AG04449 (cell line): ENCODE results near the gene INS.

Experiments used
- CTCF ChIA-PET: fragments of 350-600 bp; formaldehyde crosslinking; extraction: SDS; loops from one replicate; lab custom pipeline; 2021; ENCODE audit warnings: antibody characterized with exemption; lab: Yijun Ruan, JAX
- POLR2A ChIA-PET: fragments of 400-600, 350-600 bp; formaldehyde crosslinking; extraction: SDS; loops from one replicate; lab custom pipeline; 2020; ENCODE audit warnings: antibody characterized with exemption, inconsistent platforms; lab: Yijun Ruan, JAX
- DNase-seq: peaks from one replicate; pipeline ENCODE4 v3.0.0-alpha.2; 2010; ENCODE audit warnings: low read depth, low spot score
- H3K4me3 ChIP-seq: 2 replicates; pipeline ENCODE4 v1.5.1; 2011; ENCODE audit warnings: low read depth, mild to moderate bottlenecking, control low read depth, low read length
- TF ChIP-seq, protein P1 (sequence below): IDR thresholded peaks from one replicate; pipeline ENCODE4 v1.5.1; 2011; ENCODE audit warnings: mild to moderate bottlenecking, moderate library complexity, low read length, control low read depth, inconsistent platforms; ENCODE audit not compliant: insufficient read depth; ENCODE audit errors: missing control alignments

Gene INS

DNA sequence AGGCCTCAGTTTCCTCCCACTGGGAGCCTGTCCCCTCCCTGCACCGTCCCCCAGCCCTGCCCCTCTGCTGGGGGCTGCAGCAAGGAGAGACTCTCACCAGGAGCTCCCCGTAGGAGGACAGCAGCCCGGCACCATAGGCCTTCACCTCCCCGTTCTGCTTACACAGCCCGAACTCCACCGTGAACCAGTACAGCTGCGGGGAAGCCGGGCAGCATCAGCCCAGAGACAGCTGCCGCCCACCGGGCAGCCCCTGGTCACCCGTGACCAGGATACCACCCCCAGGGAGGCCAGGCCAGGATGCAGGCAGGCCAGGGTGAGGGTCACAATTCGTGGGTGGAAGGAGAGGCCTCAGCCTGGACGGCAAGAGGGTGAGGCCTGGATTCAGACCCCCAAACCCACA, 4.6 kb upstream of the INS start:
- TF ChIP-seq, protein P1, sequence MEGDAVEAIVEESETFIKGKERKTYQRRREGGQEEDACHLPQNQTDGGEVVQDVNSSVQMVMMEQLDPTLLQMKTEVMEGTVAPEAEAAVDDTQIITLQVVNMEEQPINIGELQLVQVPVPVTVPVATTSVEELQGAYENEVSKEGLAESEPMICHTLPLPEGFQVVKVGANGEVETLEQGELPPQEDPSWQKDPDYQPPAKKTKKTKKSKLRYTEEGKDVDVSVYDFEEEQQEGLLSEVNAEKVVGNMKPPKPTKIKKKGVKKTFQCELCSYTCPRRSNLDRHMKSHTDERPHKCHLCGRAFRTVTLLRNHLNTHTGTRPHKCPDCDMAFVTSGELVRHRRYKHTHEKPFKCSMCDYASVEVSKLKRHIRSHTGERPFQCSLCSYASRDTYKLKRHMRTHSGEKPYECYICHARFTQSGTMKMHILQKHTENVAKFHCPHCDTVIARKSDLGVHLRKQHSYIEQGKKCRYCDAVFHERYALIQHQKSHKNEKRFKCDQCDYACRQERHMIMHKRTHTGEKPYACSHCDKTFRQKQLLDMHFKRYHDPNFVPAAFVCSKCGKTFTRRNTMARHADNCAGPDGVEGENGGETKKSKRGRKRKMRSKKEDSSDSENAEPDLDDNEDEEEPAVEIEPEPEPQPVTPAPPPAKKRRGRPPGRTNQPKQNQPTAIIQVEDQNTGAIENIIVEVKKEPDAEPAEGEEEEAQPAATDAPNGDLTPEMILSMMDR = no peak
- CTCF ChIA-PET = interaction anchor here (0.6 to 4.6 kb wide), 9 partner anchors 9 to 258 kb away, joined by 3 to 33 read pairs (median 6); no protein-coding TSS in a partner anchor
- POLR2A ChIA-PET = no interaction called here
- H3K4me3 ChIP-seq = no peak overlapping the region
- DNase-seq = no peak

DNA sequence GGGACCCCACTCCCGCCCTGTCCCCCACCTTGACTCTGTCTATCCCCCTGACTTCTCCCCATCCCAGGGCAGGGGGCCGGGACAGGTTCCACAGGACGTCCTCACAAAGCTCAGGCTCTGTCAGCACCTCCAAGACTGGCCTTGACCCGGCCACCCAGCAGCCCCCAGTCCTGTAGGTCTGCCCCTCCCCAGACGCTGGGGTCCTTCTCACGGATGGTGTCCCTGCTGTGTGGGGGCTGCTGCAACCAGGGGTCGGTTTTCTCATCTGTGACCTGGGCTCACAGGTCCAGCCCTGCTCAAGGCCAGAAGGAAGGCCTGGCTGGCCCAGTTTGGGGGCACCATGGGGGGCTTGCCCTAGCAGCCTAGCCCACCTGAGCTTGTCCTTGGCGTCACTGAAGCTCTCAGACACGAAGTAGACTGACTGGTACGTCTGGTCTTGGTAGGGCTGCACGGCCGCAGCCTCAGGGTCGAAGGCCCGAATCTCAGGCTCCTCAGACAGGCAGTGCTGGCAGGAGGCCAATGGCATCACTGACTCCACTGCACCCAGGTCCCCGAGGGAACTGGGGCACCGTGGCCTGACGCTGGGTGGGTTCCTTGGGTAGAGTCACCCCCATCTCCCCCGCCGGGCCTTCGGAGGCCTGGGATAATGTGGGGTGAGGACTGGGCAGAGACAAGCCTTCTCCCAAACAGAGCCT, 4.0 kb upstream of the INS start:
- H3K4me3 ChIP-seq = no peak overlapping the region
- TF ChIP-seq, protein P1 = no peak
- CTCF ChIA-PET = interaction anchor here (0.6 to 4.6 kb wide), 12 partner anchors 9 to 727 kb away, joined by 3 to 33 read pairs (median 6); no protein-coding TSS in a partner anchor
- POLR2A ChIA-PET = no interaction called here
- DNase-seq = no peak

DNA sequence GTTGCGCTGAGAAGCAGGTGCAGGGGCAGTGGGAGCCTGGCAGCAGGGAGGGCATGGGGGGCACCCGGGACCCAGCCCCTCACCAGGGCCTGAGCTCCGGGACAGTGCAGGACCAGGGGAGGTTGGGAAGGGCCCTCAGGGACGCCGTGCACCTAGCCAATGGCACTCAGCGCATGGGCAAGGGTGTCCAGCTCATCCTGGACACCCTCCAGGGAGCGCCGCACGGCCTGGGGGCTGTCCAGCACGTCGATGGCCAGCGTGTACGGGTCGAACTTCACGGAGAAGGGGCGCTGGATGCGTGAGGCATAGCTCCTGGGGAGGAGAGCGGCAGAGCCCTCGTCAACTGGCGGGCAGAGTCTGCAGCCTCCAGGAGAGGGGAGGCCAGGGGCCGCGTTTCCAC, 3.1 kb upstream of the INS start:
- no peak overlapping the region for H3K4me3 ChIP-seq
- ChIA-PET POLR2A (no interaction called here), CTCF (interaction anchor here (0.9 to 4.6 kb wide), 9 partner anchors 9 to 728 kb away, joined by 3 to 33 read pairs (median 6); no protein-coding TSS in a partner anchor)
- TF ChIP-seq, protein P1 = no peak
- no peak for DNase-seq

DNA sequence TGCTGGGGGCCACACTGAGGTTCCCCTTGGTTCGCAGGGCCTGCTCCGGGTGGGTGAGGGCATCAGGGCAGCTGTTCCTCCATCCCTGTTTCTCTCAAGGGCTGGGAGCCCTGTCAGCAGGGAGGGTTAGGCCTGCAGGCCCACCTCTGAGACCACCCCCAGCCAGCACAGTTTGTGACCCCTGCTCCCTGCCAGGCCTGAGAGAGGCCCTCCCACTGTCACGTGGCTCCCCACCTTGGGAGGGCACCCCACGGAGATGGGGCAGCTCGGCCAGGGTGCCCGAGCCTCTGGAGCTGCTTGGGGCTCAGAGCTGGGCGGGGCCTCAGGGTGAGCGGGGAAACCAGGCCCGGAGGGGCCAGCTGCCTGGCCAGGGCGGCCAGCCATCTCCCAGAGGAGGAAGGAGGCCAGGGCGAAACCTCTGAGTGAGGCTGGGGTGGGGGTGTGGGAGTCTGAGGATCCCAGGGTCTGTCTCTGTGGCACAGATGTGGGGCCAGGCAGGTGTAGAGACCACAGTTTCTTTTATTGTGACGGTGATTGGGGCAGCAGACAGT, 2.5 kb upstream of the INS start:
- DNase-seq = no peak
- CTCF ChIA-PET = interaction anchor here (0.9 to 3.8 kb wide), 6 partner anchors 9 to 728 kb away, joined by 3 to 22 read pairs (median 4); no protein-coding TSS in a partner anchor
- TF ChIP-seq, protein P1 = no peak
- H3K4me3 ChIP-seq = no peak overlapping the region
- POLR2A ChIA-PET = no interaction called here

DNA sequence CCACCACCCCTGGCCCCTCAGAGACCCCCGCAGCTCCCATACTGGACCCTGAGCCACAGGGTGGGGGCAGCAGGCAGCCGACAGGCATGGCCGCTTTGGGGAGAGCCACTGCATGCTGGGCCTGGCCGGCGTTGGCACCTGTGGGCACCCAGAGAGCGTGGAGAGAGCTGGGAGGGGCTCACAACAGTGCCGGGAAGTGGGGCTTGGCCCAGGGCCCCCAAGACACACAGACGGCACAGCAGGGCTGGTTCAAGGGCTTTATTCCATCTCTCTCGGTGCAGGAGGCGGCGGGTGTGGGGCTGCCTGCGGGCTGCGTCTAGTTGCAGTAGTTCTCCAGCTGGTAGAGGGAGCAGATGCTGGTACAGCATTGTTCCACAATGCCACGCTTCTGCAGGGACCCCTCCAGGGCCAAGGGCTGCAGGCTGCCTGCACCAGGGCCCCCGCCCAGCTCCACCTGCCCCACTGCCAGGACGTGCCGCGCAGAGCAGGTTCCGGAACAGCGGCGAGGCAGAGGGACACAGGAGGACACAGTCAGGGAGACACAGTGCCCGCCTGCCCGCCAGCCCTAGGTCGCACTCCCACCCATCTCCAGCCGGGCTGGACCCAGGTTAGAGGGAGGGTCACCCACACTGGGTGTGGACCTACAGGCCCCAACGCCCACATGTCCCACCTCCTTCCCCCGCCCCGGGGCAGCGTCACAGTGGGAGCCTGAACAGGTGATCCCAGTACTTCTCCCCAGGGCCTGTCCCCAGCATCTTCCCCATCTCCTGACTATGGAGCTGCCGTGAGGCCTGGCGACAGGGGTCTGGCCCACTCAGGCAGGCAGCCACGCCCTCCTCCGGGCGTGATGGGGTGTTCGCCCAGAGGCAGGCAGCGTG, 1.2 kb downstream of the INS start:
- POLR2A ChIA-PET = no interaction called here
- TF ChIP-seq, protein P1 = no peak
- no peak overlapping the region for H3K4me3 ChIP-seq
- no peak for DNase-seq
- CTCF ChIA-PET = interaction anchor here (0.9 to 15.8 kb wide), 6 partner anchors 10 to 509 kb away, joined by 3 to 1226 read pairs (median 45); no protein-coding TSS in a partner anchor

DNA sequence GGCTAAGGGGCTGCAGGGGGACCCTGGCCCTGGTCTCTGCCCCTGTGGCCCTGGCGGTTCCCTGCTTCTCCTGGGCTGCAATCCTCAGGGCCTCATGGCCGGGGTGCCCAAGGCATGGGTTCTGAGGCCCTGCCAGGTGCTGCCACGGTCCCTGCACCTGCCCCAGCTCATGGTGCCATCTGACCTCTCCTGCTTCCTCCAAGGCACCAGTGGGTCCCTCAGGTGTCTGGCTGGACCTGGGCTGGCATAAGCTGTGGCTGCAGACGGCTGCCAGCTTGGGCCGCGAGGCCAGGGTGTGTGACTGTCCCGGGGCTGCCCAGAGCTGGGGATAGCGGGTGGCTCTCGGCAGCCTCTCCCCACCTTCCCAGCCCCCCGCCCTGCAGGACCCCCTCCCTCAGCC, 2.0 kb downstream of the INS start:
- no peak overlapping the region for H3K4me3 ChIP-seq
- POLR2A ChIA-PET = no interaction called here
- CTCF ChIA-PET = interaction anchor here (0.8 to 15.8 kb wide), 9 partner anchors 9 to 508 kb away, joined by 3 to 1226 read pairs (median 33); partner anchors contain the start of gene SYT8
- TF ChIP-seq, protein P1 = no peak
- DNase-seq = no peak
